ENCODE data around the gene DNAJA4. TPM values are rescaled to one million over a fixed set of nuclear protein-coding genes. Genes with fewer than 3 reads are reported as not detected.
A peak's percentile ranks its signal among the peaks of the same experiment; 100 is the strongest.

Gene DNAJA4
- total RNA-seq, 1 donor from 2014 or later: 26.8 TPM

DNA sequence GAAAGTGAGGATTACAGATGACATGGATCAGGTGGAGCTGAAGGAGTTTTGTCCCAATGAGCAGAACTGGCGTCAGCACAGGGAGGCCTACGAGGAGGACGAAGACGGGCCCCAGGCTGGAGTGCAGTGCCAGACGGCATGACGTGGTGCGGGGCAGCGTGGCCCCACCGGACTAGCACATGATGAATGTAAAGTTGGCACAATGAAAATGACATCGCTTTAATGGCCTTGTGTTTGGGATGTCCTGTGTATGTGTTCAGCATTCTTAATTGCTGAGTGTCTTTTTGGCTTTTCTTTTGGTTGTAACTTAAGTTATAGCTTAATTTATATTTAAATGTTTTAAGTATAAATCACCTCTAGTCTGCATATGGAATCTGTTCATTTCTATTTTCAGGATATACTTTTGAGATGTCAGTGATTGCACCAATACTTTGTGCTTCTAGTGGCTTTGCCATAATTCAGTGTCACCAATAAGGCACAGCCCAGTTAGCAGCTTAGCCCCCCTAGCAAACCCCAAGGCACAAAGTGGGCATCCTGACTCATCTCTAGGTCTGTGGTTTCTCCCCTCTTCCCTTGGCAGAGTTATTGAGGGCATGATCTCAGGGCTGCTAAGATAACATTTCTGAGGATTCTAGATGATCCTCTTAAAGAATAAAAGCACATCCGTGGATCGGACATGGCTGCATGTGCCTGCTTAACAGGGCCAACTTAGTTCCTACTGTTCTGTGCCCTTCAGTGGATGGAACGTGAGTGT, 16.1 kb downstream of the DNAJA4 start:
- no peak for DNase-seq

DNA sequence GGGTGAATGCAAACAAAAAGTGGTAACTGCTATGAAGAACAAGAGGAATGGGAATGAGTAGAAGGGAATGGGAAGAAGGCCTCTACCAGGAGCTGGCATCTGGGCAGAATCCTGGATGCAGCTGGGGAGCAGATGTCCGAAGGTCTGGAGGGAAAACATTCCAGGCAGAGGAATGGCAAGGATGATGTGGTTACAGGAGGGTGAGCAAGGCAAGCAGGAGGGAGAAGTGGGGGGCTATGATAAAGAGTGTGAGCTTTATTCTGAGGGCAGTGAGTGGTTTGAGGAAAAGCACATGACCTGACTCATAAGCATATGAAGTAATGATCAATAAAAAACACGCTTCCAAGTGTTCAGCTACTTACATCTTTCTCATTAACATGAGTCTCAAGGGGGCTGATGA, 18.0 kb downstream of the DNAJA4 start:
- DNase-seq: no peak

DNA sequence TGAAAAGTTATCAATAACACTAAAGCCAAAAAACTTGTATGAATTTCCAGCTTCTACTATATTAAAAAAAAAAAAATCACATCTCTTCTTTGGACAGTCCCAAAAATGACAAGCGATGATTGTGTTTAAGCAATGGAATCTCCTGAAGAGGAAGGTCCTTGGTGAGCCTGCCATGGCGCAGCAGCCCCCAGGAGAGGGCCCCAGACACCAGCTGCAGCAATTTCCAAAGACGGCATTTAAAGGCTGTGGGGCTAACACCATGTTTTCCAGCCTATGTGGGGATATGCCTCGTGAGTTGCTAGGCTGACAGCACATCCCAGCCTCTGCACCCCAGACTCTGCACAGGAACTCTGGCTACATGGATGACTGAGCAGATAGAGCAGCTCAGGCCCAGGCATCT, 20.4 kb downstream of the DNAJA4 start:
- no peak for DNase-seq

DNA sequence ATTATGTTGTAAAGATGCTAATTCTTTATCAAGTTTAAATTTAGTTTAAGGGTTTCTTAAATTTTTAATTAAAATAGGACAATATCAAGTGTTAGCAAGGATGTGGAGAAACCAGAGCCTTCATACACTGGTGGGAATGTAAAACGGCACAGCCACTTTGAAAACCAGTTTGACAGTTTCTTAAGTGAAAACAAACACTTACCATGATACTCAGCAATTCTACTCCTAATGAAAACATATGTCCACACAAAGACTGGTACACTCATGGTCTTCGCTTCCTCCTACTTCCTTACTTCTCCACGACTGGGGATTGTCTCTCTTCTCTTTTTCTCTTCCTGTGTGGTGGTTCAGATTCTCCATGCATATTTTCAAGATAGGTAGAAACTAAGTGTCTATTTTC, 25.9 kb downstream of the DNAJA4 start:
- no peak for DNase-seq

DNA sequence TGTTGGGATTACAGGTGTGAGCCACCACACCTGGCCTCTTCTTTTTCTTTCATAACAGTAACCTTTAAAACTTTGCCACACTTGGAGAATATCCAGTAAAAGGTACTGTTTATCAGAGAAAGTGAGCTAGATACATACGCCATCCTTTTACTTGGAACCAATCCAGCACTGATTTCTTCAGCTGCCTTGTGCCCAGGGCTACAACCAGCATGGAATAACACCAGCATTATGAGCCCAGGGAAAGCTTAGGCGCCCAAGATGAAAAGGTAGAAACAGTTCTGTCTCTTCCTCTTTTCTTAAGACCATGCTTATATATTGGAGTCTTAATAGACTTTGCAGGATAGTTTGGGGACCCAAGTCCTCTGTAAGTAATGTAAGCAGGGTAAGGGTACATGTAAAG, 26.7 kb downstream of the DNAJA4 start:
- no peak for DNase-seq

DNA sequence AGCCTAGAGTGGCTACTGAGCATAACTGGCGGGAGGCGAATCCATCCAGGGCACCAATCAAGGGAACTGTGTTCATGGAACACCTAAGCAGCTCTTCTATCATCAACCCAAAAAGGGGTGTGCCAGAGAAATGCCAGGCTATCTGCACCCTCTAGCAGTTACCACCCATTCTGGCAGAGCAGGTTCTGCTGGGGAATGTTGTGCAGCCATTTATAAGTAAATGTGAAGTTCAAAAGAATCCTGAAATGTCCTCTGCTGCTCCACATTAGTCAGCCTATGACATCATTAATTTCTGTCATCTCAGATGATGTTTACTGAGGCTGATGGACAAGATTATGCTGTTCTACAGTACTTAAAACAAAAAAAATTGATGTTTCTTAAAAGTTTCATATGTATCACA, 27.3 kb downstream of the DNAJA4 start:
- no peak for DNase-seq

DNA sequence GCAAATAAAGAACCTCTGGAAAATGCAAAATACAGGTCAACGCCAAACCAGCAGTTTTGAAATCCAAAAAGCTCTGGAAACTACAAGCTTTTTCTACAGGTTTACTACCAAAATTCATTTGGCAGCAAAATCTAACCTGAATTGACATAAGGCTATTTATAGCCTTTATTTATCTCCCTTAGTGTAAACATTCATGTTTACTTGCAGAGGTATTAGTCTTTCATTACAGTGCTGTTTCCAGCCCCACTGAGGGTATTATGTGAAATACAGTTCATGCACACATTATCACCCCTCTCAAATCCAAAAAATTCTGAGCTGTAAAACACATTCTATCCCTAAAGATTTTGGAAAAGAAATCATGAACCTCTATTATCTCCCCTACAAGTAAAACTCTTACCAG, 27.9 kb downstream of the DNAJA4 start:
- no peak for DNase-seq

DNA sequence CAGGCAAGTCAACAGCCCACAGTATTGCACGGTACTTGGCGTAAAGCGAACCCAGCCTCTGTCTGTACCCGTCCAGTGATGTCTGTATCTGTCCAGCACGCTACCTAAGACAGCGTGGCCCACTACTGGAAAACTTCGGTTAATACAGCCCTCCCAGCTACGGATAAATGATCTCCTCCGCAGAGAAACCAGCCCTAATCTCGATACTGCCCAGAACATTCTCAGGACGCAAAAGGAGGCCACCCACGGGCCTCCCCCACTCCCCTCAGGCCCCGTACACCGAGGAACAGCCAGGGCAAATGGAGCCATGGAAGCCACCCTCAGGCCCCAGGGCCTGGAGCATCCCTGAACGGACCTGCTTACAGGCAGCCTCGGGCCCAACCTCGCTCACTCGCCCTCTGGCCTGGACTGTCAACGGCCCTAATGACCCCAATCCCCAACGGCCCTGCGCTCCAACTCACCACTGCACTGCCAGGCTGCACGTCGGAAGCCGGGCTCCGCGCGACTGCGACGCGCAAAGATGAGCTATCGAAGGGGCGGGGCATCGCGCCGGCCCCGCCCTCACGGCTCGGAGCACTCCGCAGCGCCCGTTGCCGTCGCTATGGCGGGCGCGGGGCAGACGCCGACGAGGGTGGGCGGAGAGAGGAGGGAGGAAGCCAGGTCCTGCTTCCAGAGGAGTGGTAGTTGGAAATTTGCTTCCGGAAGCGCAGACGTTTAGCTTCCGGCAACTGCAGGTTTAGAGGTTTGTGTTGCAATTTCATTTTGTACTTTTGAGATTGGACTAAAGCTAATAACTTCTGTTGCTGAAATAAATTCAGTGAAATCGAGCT, 35.0 kb downstream of the DNAJA4 start, which contains the start of gene SKIC8:
SKIC8 (minus strand) TSS at position 509 of the 830 bp plus-strand sequence. CDS start 3,923 bp downstream, outside the sequence.
- DNase-seq: peak; percentile 91

DNA sequence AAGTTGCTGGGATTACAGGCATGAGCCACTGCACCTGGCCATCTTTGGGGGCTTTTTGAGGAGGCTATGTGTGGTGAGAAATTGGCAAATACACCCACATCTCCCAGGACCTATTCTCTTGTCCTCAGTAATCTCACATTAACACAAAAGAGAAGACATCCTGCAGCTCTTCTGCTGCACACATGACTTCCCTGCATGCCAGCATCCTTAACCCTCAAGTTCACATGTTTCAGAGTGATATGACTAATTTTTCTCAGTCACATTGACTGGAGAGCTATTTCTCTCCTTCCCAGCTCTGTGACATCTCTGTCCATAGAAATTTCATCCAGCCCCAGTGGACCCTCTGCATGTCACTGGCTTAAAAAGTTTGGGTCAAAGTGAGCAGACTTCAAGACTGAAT, 37.0 kb downstream of the DNAJA4 start:
- DNase-seq: no peak

DNA sequence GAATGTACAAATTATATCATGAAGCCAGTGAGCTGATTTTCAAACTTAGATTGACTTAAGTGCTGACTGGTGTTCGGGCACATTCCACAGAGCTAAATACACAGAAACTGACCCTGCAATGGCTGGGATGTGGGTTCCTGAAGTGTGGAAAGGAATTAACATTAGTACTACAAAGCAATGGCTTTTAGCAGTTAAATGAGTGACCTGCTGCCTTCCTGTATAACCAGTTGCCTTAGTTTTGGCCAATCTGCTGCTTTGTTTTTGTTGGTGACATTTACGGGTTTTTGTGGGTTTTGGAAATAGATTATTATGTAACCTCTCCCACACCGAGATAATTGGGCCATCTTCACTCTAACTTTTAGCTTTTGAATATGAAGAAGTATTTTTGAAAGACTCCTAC, 37.5 kb downstream of the DNAJA4 start:
- DNase-seq: peak; percentile 16

DNA sequence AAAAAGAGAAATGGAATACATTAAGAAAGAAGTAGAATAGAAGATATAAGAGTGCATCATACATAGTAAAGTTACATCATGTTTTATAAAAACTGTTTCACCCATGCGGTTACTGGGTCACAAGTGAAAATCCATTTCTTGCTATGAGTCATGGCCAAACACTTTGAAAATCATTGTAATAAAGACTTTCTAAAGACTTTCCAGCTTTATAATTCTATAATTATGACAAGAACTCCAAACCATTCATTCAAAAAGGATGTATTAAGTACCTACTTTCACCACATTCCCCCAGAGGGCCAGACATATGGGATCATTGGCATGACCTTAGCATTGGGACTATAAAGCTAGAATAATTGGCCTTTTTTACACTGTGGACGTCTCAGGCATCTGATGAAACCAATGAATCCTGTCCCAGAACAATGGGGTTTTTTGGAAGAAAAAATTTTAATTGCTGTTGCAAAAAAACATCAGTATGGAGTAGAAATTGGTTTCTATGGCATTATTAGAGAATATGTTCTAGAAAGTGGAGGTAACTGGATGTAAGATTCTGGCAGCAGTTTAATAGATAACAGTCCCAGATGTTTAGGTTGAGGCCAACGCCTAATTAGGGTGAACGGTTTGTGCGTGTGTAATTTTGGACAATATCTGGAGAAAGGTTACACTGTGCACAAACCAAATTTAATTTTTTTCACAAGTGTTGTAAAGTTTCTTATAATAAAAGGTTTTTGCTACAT, 38.4 kb downstream of the DNAJA4 start:
- DNase-seq: peak; percentile 83

DNA sequence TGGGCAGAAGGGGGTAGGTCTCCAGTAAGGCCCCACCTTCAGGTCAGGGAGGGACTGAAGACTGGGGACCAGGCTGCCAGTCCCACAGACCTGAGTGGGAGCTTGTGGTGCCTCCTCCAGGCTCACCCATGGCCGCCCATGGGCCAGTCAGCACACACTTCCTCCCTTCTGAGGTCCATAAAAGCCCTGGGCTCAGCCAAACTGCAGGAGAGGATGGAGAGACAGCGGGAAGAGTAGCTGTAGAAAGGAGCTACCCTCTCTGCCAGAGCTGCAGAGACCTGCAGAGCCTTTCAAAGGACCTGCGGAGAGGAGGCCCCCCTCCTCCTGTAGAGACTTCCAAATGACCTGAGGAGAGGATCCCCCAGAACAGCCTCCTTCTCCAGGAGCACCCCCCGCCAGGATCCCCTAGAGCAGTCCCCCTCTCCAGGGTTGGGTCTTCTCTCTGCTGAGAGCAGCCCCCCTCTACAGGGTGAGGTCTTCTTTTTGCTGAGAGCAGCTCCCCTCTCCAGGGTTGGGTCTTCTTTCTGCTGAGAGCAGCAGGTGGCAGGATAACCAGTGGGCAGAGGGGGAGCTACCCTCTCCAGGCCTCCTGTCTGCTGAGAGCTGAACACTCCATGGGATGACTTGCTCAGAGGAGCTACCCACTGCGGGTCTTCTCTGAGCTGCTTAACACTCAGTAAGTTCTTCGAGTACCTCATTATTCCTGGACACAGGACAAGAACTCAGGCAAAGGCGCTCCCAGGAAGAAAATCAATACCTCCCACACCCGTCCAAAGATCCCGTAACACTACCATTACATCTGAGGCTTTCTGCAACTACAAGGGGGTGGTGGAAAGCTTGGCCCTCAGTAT, 40.1 kb downstream of the DNAJA4 start:
- DNase-seq: no peak

DNA sequence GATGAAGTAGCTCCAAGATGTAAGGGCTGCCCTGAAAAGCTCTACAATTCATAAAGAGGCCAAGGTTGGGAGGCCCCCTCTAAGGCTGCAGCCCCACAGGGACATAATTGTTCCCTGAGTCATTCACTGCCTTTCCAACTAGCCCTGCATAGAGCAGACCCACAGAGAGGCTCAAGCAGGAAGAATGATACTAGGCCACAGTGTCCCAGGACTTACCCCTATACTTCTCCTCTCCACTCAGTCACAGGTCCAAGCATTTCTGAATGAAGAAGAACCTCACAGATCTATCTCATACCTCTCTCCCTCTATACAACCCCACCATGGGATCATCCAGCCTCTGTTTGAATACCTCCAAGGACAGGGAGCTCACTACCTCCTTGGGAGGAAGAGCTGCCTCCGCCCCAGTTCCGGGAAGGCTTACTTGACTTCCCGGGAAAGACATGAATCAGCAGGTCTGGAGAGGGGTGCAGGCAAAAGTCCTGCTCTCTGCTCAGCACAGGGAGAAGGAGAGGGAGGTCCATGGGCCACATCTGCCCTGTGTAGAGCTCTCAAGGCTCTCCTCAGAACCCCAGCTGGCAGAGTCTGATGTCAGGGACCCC, 41.9 kb downstream of the DNAJA4 start:
- peak; percentile 18 for DNase-seq

DNA sequence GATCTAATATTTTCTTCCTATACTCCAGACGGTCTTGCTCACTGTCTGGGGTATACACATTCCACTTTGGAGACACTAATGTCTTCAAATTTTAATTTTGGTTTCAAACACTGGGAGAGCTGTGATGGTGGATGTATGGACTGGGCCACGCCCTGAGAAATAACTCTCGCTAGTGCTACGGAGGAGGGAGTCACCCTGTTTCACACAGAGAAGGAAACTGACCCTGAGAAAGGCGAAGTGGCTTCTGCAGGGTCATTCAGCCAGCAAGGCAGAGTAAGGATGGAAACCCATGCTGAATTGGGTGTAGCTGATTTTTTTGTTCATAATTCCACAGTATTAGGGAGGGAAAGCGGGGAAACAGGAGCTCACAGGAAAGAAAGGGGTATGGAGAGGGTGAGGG, 43.6 kb downstream of the DNAJA4 start:
- DNase-seq: no peak

DNA sequence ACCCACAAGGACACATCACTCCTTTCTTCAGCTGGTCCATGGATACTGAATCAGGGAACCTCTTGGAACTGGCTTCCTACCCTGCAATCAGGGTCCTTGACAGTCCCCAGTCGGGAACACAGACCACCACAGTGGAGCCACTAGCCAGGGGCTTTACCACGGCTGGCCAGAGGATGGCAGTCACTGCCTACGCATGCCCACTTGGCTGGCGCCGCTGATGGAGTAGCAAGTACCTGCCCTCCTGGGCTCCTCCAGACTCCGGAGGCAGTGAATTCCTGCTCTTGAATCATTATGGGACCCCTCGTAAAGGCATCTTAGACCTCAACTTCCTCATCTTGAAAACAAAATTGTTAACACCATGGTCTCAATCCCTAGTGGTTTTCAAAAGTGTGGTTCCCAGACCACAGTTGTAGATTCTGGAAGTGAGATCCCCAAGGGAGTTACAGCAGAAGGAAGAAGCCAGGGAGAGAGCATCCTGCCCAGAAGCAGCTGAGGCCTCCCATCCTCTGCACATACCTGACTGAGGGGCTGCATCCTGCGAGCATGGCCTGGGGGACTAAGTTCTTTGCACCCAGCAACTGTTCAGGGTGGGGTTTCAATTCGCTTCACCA, 44.2 kb downstream of the DNAJA4 start:
- peak; percentile 69 for DNase-seq

DNA sequence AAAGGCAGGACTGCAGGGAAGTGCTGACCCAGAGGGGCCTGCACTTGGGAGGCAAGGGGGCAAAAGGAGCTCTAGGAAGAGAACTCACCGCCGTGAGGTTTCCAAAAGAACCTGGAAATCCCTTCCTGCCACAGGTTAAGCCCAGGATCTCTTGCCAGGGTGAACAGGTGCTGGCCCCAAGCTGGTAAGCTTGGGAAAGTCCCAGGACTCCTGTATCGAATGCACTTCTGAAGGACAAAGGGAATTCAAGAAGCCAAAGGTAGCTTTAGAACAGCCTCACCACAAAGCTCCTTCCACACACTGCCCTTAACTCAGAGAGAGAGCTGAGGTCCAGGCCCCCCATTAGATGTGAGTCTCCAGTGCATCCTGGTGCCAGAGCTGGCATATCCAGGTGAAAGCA, 46.9 kb downstream of the DNAJA4 start:
- no peak for DNase-seq

DNA sequence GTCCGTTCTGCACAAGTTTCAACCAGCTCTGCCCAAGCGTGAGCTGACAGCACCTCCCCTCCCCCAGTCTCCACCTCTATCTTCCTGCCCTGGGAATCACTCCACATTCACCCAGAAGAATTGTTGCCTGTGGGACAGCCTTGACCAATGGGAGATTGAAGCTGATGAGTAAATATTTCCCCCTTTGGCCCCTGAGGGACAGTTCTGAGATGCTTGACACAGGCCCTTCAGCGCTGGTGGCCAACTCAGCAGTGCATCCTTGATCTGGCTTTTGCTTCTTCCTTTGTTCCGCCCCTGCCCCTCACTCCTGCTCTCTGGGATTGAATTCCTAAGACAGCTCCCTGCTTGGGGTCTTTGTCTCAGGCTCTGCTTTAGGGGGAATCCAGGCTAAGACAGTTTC, 48.2 kb downstream of the DNAJA4 start:
- no peak for DNase-seq

DNA sequence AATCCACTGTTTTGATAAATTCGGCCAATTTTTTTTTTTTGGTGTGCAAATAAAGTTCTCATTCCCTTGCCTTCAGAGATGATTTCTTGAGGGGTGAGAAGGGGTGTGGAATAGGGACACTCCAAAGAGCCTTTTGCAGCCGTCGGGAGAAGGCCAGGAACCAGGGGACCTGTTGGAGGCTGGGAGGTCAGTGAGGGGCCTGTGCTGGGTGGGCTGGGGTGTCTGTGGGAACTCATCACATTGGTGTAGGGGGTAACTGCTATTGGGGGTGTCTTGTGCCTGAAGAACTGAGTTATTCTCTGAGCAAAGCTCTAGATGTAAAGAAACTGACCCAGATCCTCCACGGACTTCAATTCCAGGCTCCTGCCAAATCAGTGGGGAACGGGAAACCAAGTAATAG, 48.6 kb downstream of the DNAJA4 start:
- no peak for DNase-seq

DNA sequence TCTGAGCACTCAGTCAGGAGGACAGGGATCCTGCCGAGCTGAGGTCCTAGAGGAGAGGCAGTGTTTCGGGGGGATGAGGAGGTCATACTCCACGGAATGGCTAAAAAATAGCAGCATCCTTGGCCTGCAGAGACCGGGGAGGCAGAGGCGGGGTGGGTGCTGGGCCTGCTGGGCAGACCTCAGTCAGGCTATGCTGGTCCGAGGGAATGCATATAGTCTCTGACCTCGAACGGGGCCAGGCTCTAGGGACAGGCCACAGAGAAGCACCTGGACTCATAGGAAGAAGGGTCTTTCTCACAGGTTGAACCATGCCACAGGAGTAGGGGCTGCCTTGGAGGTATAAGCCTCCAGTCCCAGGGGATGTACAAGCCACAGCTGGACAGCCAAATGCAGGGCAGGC, 49.0 kb downstream of the DNAJA4 start:
- no peak for DNase-seq

DNA sequence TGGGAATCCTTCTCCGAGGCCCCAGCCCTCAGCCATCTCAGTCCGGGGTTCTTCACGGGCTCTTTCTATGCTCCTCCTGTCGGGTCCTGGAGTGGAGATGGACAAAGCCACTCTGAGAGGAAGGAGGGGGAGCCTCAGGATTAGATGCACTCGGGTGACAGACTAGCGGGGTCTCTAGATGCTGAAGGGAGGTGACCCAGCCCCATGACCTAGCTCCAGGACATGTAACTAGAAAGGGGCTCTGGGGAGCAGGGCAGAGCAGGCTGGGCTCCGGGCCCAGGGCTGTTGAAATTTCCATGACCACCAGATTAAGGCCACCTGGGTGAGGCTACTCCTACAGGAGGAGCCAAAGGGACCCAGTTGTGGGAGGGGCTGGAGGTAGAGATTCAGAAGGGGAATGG, 49.8 kb downstream of the DNAJA4 start:
- DNase-seq: no peak

DNA sequence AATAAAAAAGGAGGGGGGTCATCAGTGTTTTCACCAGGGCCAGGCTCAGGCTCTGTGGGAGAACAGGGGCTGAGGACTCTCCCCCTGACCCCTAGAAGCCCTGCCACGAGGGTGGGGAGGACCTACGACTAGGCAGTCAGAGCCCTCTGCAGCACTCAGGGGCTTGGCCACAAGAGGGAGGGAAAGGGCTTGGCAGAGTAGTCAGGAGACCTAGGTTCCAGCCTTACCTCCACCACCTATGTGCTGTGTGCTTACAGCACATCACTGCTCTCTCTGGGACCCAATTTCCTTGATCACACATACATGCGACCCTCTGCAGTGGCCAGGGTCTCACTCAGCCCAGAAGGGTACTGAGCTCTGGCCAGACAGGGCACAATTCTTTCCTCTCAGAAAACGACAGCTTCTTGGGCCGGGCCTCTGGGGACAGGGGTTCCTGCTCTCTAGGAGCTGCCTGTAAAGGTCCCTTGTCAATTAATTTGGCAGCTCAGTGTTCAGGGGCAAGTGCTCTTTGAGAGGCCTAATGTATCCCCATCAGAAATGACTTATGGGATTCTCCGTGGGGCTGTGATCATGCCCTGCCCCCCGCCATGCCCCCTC, 51.4 kb downstream of the DNAJA4 start:
- no peak for DNase-seq
